Stimulated activated naive CD8-positive, alpha-beta T cell treated with anti-CD3 and anti-CD28 coated beads, Interleukin-15, Interleukin-2, amounts not matched to agents 100 ng/mL and 50 ng/mL, for 24 hours (primary cell): ENCODE results near the gene PAPPA2.
"Not testable (repeated sequence)": the region's sequence is repeated elsewhere in the genome, so short reads cannot be mapped to it uniquely, and the experiment has no call there.

Source experiments
- H3K27ac Mint-ChIP-seq: one replicate; pipeline ENCODE4 v1.8.0; 2021; ENCODE audit warnings: mild to moderate bottlenecking, mixed read lengths
- H3K27me3 Mint-ChIP-seq: one replicate; pipeline ENCODE4 v1.8.0; 2021; ENCODE audit warnings: mixed read lengths
- H3K36me3 Mint-ChIP-seq: one replicate; pipeline ENCODE4 v1.8.0; 2021; ENCODE audit warnings: low read depth, mixed read lengths
- H3K4me1 Mint-ChIP-seq: one replicate; pipeline ENCODE4 v1.8.0; 2021; ENCODE audit warnings: low read depth, mixed read lengths
- H3K4me3 Mint-ChIP-seq: one replicate; pipeline ENCODE4 v1.8.0; 2021; ENCODE audit warnings: mild to moderate bottlenecking, mixed read lengths
- H3K9me3 Mint-ChIP-seq: one replicate; pipeline ENCODE4 v1.8.0; 2021; ENCODE audit warnings: mixed read lengths

PAPPA2 gene

GRCh38 chr1:176462674-176463378 is at the start of gene PAPPA2:
PAPPA2 (plus strand) TSS chr1:176463175; CDS start chr1:176556323, 93,148 bp downstream.
- no peaks in the 10 kb centered on the region for H3K4me1 Mint-ChIP-seq
- H3K36me3 Mint-ChIP-seq = no peaks in the 10 kb centered on the region
- no peaks in the 10 kb centered on the region for H3K9me3 Mint-ChIP-seq
- peaks cover 7% of the 10 kb centered on the region for H3K27me3 Mint-ChIP-seq
- no peak within 1 kb of the TSS for H3K4me3 Mint-ChIP-seq
- H3K27ac Mint-ChIP-seq = no peak within 1 kb of the TSS

- Mint-ChIP-seq H3K4me1 (no peaks in the 10 kb centered on the region), H3K36me3 (no peaks in the 10 kb centered on the region), H3K4me3 (no peak overlapping the region), H3K27ac (no peak overlapping the region), H3K27me3 (no peaks in the 10 kb centered on the region), H3K9me3 (no peaks in the 10 kb centered on the region)
Observed at GRCh38 chr1:176416777-176417176, 46.2 kb upstream of the PAPPA2 start.

GRCh38 chr1:176419608-176420007 is 43.4 kb upstream of the PAPPA2 start:
- H3K4me3 Mint-ChIP-seq, H3K27ac Mint-ChIP-seq, H3K27me3 Mint-ChIP-seq, H3K36me3 Mint-ChIP-seq, H3K4me1 Mint-ChIP-seq: not testable (repeated sequence)
- peaks cover 15% of the 10 kb centered on the region for H3K9me3 Mint-ChIP-seq

- Mint-ChIP-seq H3K27me3 (no peaks in the 10 kb centered on the region), H3K4me3 (no peak overlapping the region)
Observed at GRCh38 chr1:176434234-176434633, 28.7 kb upstream of the PAPPA2 start.

GRCh38 chr1:176436251-176436650 is 26.7 kb upstream of the PAPPA2 start:
- H3K36me3 Mint-ChIP-seq = no peaks in the 10 kb centered on the region
- no peaks in the 10 kb centered on the region for H3K4me1 Mint-ChIP-seq
- no peaks in the 10 kb centered on the region for H3K9me3 Mint-ChIP-seq
- no peaks in the 10 kb centered on the region for H3K27me3 Mint-ChIP-seq
- no peak overlapping the region for H3K4me3 Mint-ChIP-seq
- no peak overlapping the region for H3K27ac Mint-ChIP-seq

More at GRCh38 chr1:176434234-176434633, 28.7 kb upstream of the PAPPA2 start:
- no peaks in the 10 kb centered on the region for H3K36me3 Mint-ChIP-seq
- no peaks in the 10 kb centered on the region for H3K4me1 Mint-ChIP-seq
- no peaks in the 10 kb centered on the region for H3K9me3 Mint-ChIP-seq
- H3K27ac Mint-ChIP-seq = no peak overlapping the region

- H3K36me3 Mint-ChIP-seq = no peaks in the 10 kb centered on the region
- no peaks in the 10 kb centered on the region for H3K27me3 Mint-ChIP-seq
- no peak overlapping the region for H3K4me3 Mint-ChIP-seq
- no peaks in the 10 kb centered on the region for H3K9me3 Mint-ChIP-seq
- H3K4me1 Mint-ChIP-seq = no peaks in the 10 kb centered on the region
- no peak overlapping the region for H3K27ac Mint-ChIP-seq
Observed at GRCh38 chr1:176440176-176440575, 22.8 kb upstream of the PAPPA2 start.

- H3K4me1 Mint-ChIP-seq = no peaks in the 10 kb centered on the region
- H3K36me3 Mint-ChIP-seq = no peaks in the 10 kb centered on the region
- H3K4me3 Mint-ChIP-seq = no peak overlapping the region
- no peak overlapping the region for H3K27ac Mint-ChIP-seq
- peaks cover 4% of the 10 kb centered on the region for H3K27me3 Mint-ChIP-seq
- no peaks in the 10 kb centered on the region for H3K9me3 Mint-ChIP-seq
Observed at GRCh38 chr1:176444286-176444685, 18.7 kb upstream of the PAPPA2 start.

GRCh38 chr1:176445402-176445801 is 17.6 kb upstream of the PAPPA2 start:
- Mint-ChIP-seq H3K4me1 (no peaks in the 10 kb centered on the region), H3K27me3 (peaks cover 4% of the 10 kb centered on the region), H3K36me3 (no peaks in the 10 kb centered on the region), H3K4me3 (no peak overlapping the region), H3K9me3 (no peaks in the 10 kb centered on the region), H3K27ac (no peak overlapping the region)

GRCh38 chr1:176448340-176448739 is 14.6 kb upstream of the PAPPA2 start:
- Mint-ChIP-seq H3K4me1 (no peaks in the 10 kb centered on the region), H3K27me3 (peaks cover 8% of the 10 kb centered on the region), H3K27ac (no peak overlapping the region), H3K36me3 (no peaks in the 10 kb centered on the region), H3K9me3 (peaks cover 11% of the 10 kb centered on the region), H3K4me3 (no peak overlapping the region)

- peaks cover 5% of the 10 kb centered on the region for H3K27me3 Mint-ChIP-seq
- no peaks in the 10 kb centered on the region for H3K36me3 Mint-ChIP-seq
- peaks cover 13% of the 10 kb centered on the region for H3K9me3 Mint-ChIP-seq
- no peaks in the 10 kb centered on the region for H3K4me1 Mint-ChIP-seq
- H3K4me3 Mint-ChIP-seq = no peak overlapping the region
- H3K27ac Mint-ChIP-seq = no peak overlapping the region
Observed at GRCh38 chr1:176450526-176450925, 12.4 kb upstream of the PAPPA2 start.

GRCh38 chr1:176451741-176452140 is 11.2 kb upstream of the PAPPA2 start:
- H3K9me3 Mint-ChIP-seq = peaks cover 13% of the 10 kb centered on the region
- not testable (repeated sequence) for H3K27ac Mint-ChIP-seq, H3K27me3 Mint-ChIP-seq, H3K4me3 Mint-ChIP-seq, H3K4me1 Mint-ChIP-seq, H3K36me3 Mint-ChIP-seq

GRCh38 chr1:176456795-176457194 is 6.2 kb upstream of the PAPPA2 start:
- H3K4me3 Mint-ChIP-seq = no peak overlapping the region
- H3K9me3 Mint-ChIP-seq = peaks cover 13% of the 10 kb centered on the region
- peaks cover 7% of the 10 kb centered on the region for H3K27me3 Mint-ChIP-seq
- no peak overlapping the region for H3K27ac Mint-ChIP-seq
- no peaks in the 10 kb centered on the region for H3K4me1 Mint-ChIP-seq
- no peaks in the 10 kb centered on the region for H3K36me3 Mint-ChIP-seq

- Mint-ChIP-seq H3K27ac (no peak overlapping the region), H3K27me3 (peaks cover 8% of the 10 kb centered on the region), H3K4me1 (no peaks in the 10 kb centered on the region), H3K36me3 (no peaks in the 10 kb centered on the region), H3K9me3 (no peaks in the 10 kb centered on the region), H3K4me3 (no peak overlapping the region)
Observed at GRCh38 chr1:176460544-176461336, 2.2 kb upstream of the PAPPA2 start.

GRCh38 chr1:176461576-176461975 is 1.4 kb upstream of the PAPPA2 start:
- Mint-ChIP-seq H3K27me3 (peaks cover 8% of the 10 kb centered on the region), H3K4me1 (no peaks in the 10 kb centered on the region), H3K9me3 (no peaks in the 10 kb centered on the region), H3K4me3 (no peak overlapping the region), H3K27ac (no peak overlapping the region), H3K36me3 (no peaks in the 10 kb centered on the region)

GRCh38 chr1:176466514-176466913 is 3.5 kb downstream of the PAPPA2 start:
- no peaks in the 10 kb centered on the region for H3K36me3 Mint-ChIP-seq
- no peak overlapping the region for H3K27ac Mint-ChIP-seq

More at GRCh38 chr1:176466514-176466913, 3.5 kb downstream of the PAPPA2 start:
- no peak overlapping the region for H3K4me3 Mint-ChIP-seq
- H3K27me3 Mint-ChIP-seq = peaks cover 4% of the 10 kb centered on the region
- H3K9me3 Mint-ChIP-seq = no peaks in the 10 kb centered on the region
- H3K4me1 Mint-ChIP-seq = no peaks in the 10 kb centered on the region
